GM21619 (cell line): ENCODE data around the gene VAMP1.
"Not testable (repeated sequence)": the region's sequence is repeated elsewhere in the genome, so short reads cannot be mapped to it uniquely, and the experiment has no call there.

Experiments
- ATAC-seq: cut with Tn5 transposase; IDR thresholded peaks from one replicate; pipeline ENCODE4 v1.9.1; 2021; ENCODE audit not compliant: unreplicated experiment

Gene VAMP1

GRCh38 chr12:6451348-6452244, 18.9 kb downstream of the VAMP1 start, which contains the start of gene TAPBPL:
TAPBPL (plus strand) TSS chr12:6452042; CDS start chr12:6452249, 207 bp downstream.
- peak; percentile 63 for ATAC-seq

- ATAC-seq: no peak
These were observed 19.6 kb downstream of the VAMP1 start for GRCh38 chr12:6450869-6451347.

- ATAC-seq: no peak
These were observed 20.2 kb downstream of the VAMP1 start for GRCh38 chr12:6450091-6450868.

- ATAC-seq: no peak
These were observed 25.5 kb downstream of the VAMP1 start, which contains the start of gene CD27 for GRCh38 chr12:6444704-6445688. CD27 (plus strand) TSS chr12:6444955; CDS start chr12:6445096, 141 bp downstream.

GRCh38 chr12:6444031-6444430, 26.4 kb downstream of the VAMP1 start:
- ATAC-seq: no peak

- ATAC-seq: no peak
These were observed 27.0 kb downstream of the VAMP1 start for GRCh38 chr12:6443361-6443983.

GRCh38 chr12:6442836-6443235, 27.6 kb downstream of the VAMP1 start:
- ATAC-seq: no peak

GRCh38 chr12:6440391-6440790, 30.1 kb downstream of the VAMP1 start:
- no peak for ATAC-seq

- no peak for ATAC-seq
These were observed 32.1 kb downstream of the VAMP1 start for GRCh38 chr12:6438345-6438744.

GRCh38 chr12:6437586-6437985, 32.9 kb downstream of the VAMP1 start:
- ATAC-seq: no peak

GRCh38 chr12:6435961-6436715, 34.3 kb downstream of the VAMP1 start:
- no peak for ATAC-seq

GRCh38 chr12:6434205-6435140, 36.0 kb downstream of the VAMP1 start:
- ATAC-seq: no peak

- ATAC-seq: no peak
These were observed 37.5 kb downstream of the VAMP1 start for GRCh38 chr12:6432991-6433390.

- no peak for ATAC-seq
These were observed 40.1 kb downstream of the VAMP1 start for GRCh38 chr12:6430124-6430989.

- no peak for ATAC-seq
These were observed 42.2 kb downstream of the VAMP1 start for GRCh38 chr12:6428326-6428725.

GRCh38 chr12:6427796-6428195, 42.7 kb downstream of the VAMP1 start:
- ATAC-seq: not testable (repeated sequence)
